Inferior parietal cortex (tissue), 1 donor: Measurements from ENCODE around the gene PEX1.
"Not testable (repeated sequence)": the region's sequence is repeated elsewhere in the genome, so short reads cannot be mapped to it uniquely, and the experiment has no call there.

Experiments
- DNase-seq: peaks from one replicate; pipeline ENCODE4 v3.0.0-alpha.2; 2016; ENCODE audit errors: extremely low spot score

The PEX1 gene

GRCh38 chr7:92528188-92528957, at the start of gene PEX1, which contains the start of gene RBM48:
Gene PEX1, minus strand, starts transcription at chr7:92528520. Its CDS starts 85 bp downstream, at chr7:92528435.
Gene RBM48, plus strand, starts transcription at chr7:92528795. Its CDS starts 19 bp downstream, at chr7:92528814.
- peak; percentile 100 for DNase-seq

GRCh38 chr7:92576296-92576695, 48.0 kb upstream of the PEX1 start:
- no peak for DNase-seq

GRCh38 chr7:92569137-92569536, 40.8 kb upstream of the PEX1 start:
- no peak for DNase-seq

GRCh38 chr7:92567460-92567859, 39.1 kb upstream of the PEX1 start:
- DNase-seq, result no peak

GRCh38 chr7:92563345-92563744, 35.0 kb upstream of the PEX1 start:
- DNase-seq, result no peak

- DNase-seq, result no peak
Observed at GRCh38 chr7:92560602-92561001, 32.3 kb upstream of the PEX1 start.

- no peak for DNase-seq
Observed at GRCh38 chr7:92557808-92558362, 29.6 kb upstream of the PEX1 start.

GRCh38 chr7:92557249-92557648, 28.9 kb upstream of the PEX1 start:
- no peak for DNase-seq

GRCh38 chr7:92550194-92550593, 21.9 kb upstream of the PEX1 start:
- DNase-seq, result no peak

- no peak for DNase-seq
Observed at GRCh38 chr7:92547579-92547978, 19.3 kb upstream of the PEX1 start.

GRCh38 chr7:92546856-92547497, 18.7 kb upstream of the PEX1 start:
- DNase-seq, result no peak

GRCh38 chr7:92545116-92545515, 16.8 kb upstream of the PEX1 start:
- not testable (repeated sequence) for DNase-seq

GRCh38 chr7:92543542-92543941, 15.2 kb upstream of the PEX1 start:
- not testable (repeated sequence) for DNase-seq

GRCh38 chr7:92534572-92534971, 6.3 kb upstream of the PEX1 start:
- DNase-seq, result no peak

GRCh38 chr7:92528958-92529264, 591 bp upstream of the PEX1 start:
- DNase-seq, result no peak

- peak; percentile 51 for DNase-seq
Observed at GRCh38 chr7:92527300-92528187, 776 bp downstream of the PEX1 start.

GRCh38 chr7:92523110-92523509, 5.2 kb downstream of the PEX1 start:
- no peak for DNase-seq

GRCh38 chr7:92520024-92520423, 8.3 kb downstream of the PEX1 start:
- DNase-seq, result no peak

GRCh38 chr7:92517631-92518030, 10.7 kb downstream of the PEX1 start:
- no peak for DNase-seq

- DNase-seq, result no peak
Observed at GRCh38 chr7:92513167-92513902, 15.0 kb downstream of the PEX1 start.

GRCh38 chr7:92508946-92509345, 19.4 kb downstream of the PEX1 start:
- no peak for DNase-seq
